Stimulated activated memory B cell treated with anti-CD40 and anti-IgM and Interleukin-4, amounts not matched to agents 10 μg/mL and 1 μg/mL and 100 μg/mL, for 72 hours (primary cell): ENCODE data around the gene CYP26B1.

Experiments used
- ATAC-seq: fragments of 150-1000 bp; cut with Tn5 transposase; 2 replicates; pipeline ENCODE4 v1.10.0; 2021
- H3K27ac Mint-ChIP-seq: one replicate; pipeline ENCODE4 v1.8.0; 2022; ENCODE audit warnings: mild to moderate bottlenecking, mixed read lengths
- H3K27me3 Mint-ChIP-seq: one replicate; pipeline ENCODE4 v1.8.0; 2022; ENCODE audit warnings: mixed read lengths
- H3K36me3 Mint-ChIP-seq: one replicate; pipeline ENCODE4 v1.8.0; 2022; ENCODE audit warnings: mixed read lengths
- H3K4me1 Mint-ChIP-seq: one replicate; pipeline ENCODE4 v1.8.0; 2022; ENCODE audit warnings: mixed read lengths
- H3K4me3 Mint-ChIP-seq: one replicate; pipeline ENCODE4 v1.8.0; 2022; ENCODE audit warnings: mild to moderate bottlenecking, moderate library complexity, mixed read lengths
- H3K9me3 Mint-ChIP-seq: one replicate; pipeline ENCODE4 v1.8.0; 2022; ENCODE audit warnings: mixed read lengths

CYP26B1 gene

GRCh38 chr2:72165792-72166191 lies 18.1 kb upstream of the CYP26B1 start:
- Mint-ChIP-seq H3K4me1 (no peaks in the 10 kb centered on the region), H3K9me3 (no peaks in the 10 kb centered on the region), H3K27ac (no peak overlapping the region), H3K27me3 (peaks cover 18% of the 10 kb centered on the region), H3K4me3 (no peak overlapping the region), H3K36me3 (no peaks in the 10 kb centered on the region)
- ATAC-seq: no peak

- Mint-ChIP-seq H3K4me1 (no peaks in the 10 kb centered on the region), H3K27me3 (peaks cover 41% of the 10 kb centered on the region), H3K36me3 (no peaks in the 10 kb centered on the region), H3K4me3 (no peak overlapping the region), H3K9me3 (no peaks in the 10 kb centered on the region), H3K27ac (no peak overlapping the region)
- ATAC-seq: no peak
Measured at GRCh38 chr2:72162574-72162973, 14.9 kb upstream of the CYP26B1 start.

- Mint-ChIP-seq H3K27me3 (peaks cover 69% of the 10 kb centered on the region), H3K4me3 (no peak overlapping the region), H3K27ac (no peak overlapping the region), H3K4me1 (no peaks in the 10 kb centered on the region), H3K36me3 (no peaks in the 10 kb centered on the region), H3K9me3 (no peaks in the 10 kb centered on the region)
- no peak for ATAC-seq
Measured at GRCh38 chr2:72159211-72159993, 11.7 kb upstream of the CYP26B1 start.

GRCh38 chr2:72157871-72158771 lies 10.5 kb upstream of the CYP26B1 start:
- peaks cover 69% of the 10 kb centered on the region for H3K27me3 Mint-ChIP-seq
- no peaks in the 10 kb centered on the region for H3K9me3 Mint-ChIP-seq
- no peak for ATAC-seq
- no peak overlapping the region for H3K27ac Mint-ChIP-seq
- no peaks in the 10 kb centered on the region for H3K4me1 Mint-ChIP-seq
- H3K36me3 Mint-ChIP-seq: no peaks in the 10 kb centered on the region
- no peak overlapping the region for H3K4me3 Mint-ChIP-seq

- no peak overlapping the region for H3K27ac Mint-ChIP-seq
- H3K4me1 Mint-ChIP-seq: no peaks in the 10 kb centered on the region
- no peak for ATAC-seq
- H3K4me3 Mint-ChIP-seq: no peak overlapping the region
- H3K36me3 Mint-ChIP-seq: no peaks in the 10 kb centered on the region
- H3K27me3 Mint-ChIP-seq: peaks cover 62% of the 10 kb centered on the region
- H3K9me3 Mint-ChIP-seq: no peaks in the 10 kb centered on the region
Measured at GRCh38 chr2:72156872-72157271, 9.2 kb upstream of the CYP26B1 start.

GRCh38 chr2:72155737-72156136 lies 8.1 kb upstream of the CYP26B1 start:
- Mint-ChIP-seq H3K4me1 (no peaks in the 10 kb centered on the region), H3K4me3 (no peak overlapping the region), H3K27ac (no peak overlapping the region), H3K9me3 (no peaks in the 10 kb centered on the region), H3K27me3 (peaks cover 59% of the 10 kb centered on the region), H3K36me3 (no peaks in the 10 kb centered on the region)
- no peak for ATAC-seq

- no peaks in the 10 kb centered on the region for H3K36me3 Mint-ChIP-seq
- ATAC-seq: no peak
- no peak overlapping the region for H3K4me3 Mint-ChIP-seq
- no peaks in the 10 kb centered on the region for H3K9me3 Mint-ChIP-seq
- H3K27ac Mint-ChIP-seq: no peak overlapping the region
- peaks cover 6% of the 10 kb centered on the region for H3K4me1 Mint-ChIP-seq
- H3K27me3 Mint-ChIP-seq: peaks cover 60% of the 10 kb centered on the region
Measured at GRCh38 chr2:72155151-72155550, 7.5 kb upstream of the CYP26B1 start.

GRCh38 chr2:72154386-72154975 lies 6.8 kb upstream of the CYP26B1 start:
- Mint-ChIP-seq H3K27me3 (peaks cover 60% of the 10 kb centered on the region), H3K4me1 (peaks cover 13% of the 10 kb centered on the region), H3K9me3 (no peaks in the 10 kb centered on the region), H3K36me3 (no peaks in the 10 kb centered on the region), H3K27ac (no peak overlapping the region), H3K4me3 (no peak overlapping the region)
- no peak for ATAC-seq

GRCh38 chr2:72153924-72154323 lies 6.3 kb upstream of the CYP26B1 start:
- peaks cover 18% of the 10 kb centered on the region for H3K4me1 Mint-ChIP-seq
- H3K27ac Mint-ChIP-seq: no peak overlapping the region
- H3K27me3 Mint-ChIP-seq: peaks cover 63% of the 10 kb centered on the region
- no peak for ATAC-seq
- no peaks in the 10 kb centered on the region for H3K9me3 Mint-ChIP-seq
- H3K4me3 Mint-ChIP-seq: no peak overlapping the region
- no peaks in the 10 kb centered on the region for H3K36me3 Mint-ChIP-seq

- Mint-ChIP-seq H3K4me1 (peaks cover 19% of the 10 kb centered on the region), H3K27ac (no peak overlapping the region), H3K27me3 (peaks cover 66% of the 10 kb centered on the region), H3K36me3 (no peaks in the 10 kb centered on the region), H3K4me3 (no peak overlapping the region), H3K9me3 (no peaks in the 10 kb centered on the region)
- ATAC-seq: no peak
Measured at GRCh38 chr2:72153026-72153791, 5.5 kb upstream of the CYP26B1 start.

- peaks cover 69% of the 10 kb centered on the region for H3K27me3 Mint-ChIP-seq
- H3K4me3 Mint-ChIP-seq: no peak overlapping the region
- H3K9me3 Mint-ChIP-seq: peaks cover 4% of the 10 kb centered on the region
Measured at GRCh38 chr2:72150861-72151356, 3.2 kb upstream of the CYP26B1 start.

GRCh38 chr2:72150157-72150860 lies 2.6 kb upstream of the CYP26B1 start:
- Mint-ChIP-seq H3K27me3 (peaks cover 69% of the 10 kb centered on the region), H3K36me3 (peaks cover 7% of the 10 kb centered on the region), H3K27ac (no peak overlapping the region), H3K4me3 (peak overlapping the region; percentile 65), H3K4me1 (peaks cover 28% of the 10 kb centered on the region), H3K9me3 (peaks cover 4% of the 10 kb centered on the region)
- ATAC-seq: peak; percentile 70

More at GRCh38 chr2:72150861-72151356, 3.2 kb upstream of the CYP26B1 start:
- ATAC-seq: no peak
- Mint-ChIP-seq H3K27ac (no peak overlapping the region), H3K4me1 (peaks cover 22% of the 10 kb centered on the region), H3K36me3 (peaks cover 7% of the 10 kb centered on the region)

GRCh38 chr2:72149556-72150156 lies 2.0 kb upstream of the CYP26B1 start:
- Mint-ChIP-seq H3K4me1 (peaks cover 32% of the 10 kb centered on the region), H3K36me3 (peaks cover 7% of the 10 kb centered on the region), H3K27me3 (peaks cover 69% of the 10 kb centered on the region), H3K9me3 (peaks cover 4% of the 10 kb centered on the region), H3K27ac (no peak overlapping the region), H3K4me3 (peak overlapping the region; percentile 65)
- no peak for ATAC-seq
